GM10847 (cell line): ENCODE measurements around the gene AQP10.

Source experiments
- POLR2A ChIP-seq: IDR thresholded peaks from 2 replicates; pipeline ENCODE4 v1.6.1; 2011; ENCODE audit not compliant: insufficient read length; ENCODE audit errors: extremely low read depth

AQP10 gene

GRCh38 chr1:154342132-154342531 is 21.2 kb downstream of the AQP10 start:
- TF ChIP-seq POLR2A, result no peak

- TF ChIP-seq POLR2A, result no peak
Measured at GRCh38 chr1:154342836-154343472, 22.1 kb downstream of the AQP10 start.

- no peak for TF ChIP-seq POLR2A
Measured at GRCh38 chr1:154344977-154345837, 24.3 kb downstream of the AQP10 start.

GRCh38 chr1:154346276-154346917 is 25.5 kb downstream of the AQP10 start:
- TF ChIP-seq POLR2A, result no peak

DNA sequence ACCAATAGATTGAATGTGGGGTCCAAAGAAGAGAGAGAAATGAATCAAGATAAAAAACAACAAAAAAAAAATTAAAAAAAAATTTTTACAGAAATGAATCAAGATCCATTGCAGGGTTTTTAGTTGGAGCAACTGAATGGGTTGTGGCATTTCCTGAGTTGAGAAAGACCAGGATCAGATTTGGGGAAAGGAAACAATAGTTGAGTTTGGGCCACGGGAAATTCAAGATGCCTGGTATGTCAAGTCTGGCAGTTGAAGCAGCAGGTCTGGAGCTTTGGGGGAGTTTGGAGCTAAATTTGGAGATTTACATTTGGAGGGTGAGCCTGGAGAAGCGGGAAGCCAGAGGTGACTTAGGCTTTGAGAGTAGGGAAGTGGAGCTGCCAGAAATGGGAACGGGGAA is 27.1 kb downstream of the AQP10 start:
- no peak for TF ChIP-seq POLR2A

DNA sequence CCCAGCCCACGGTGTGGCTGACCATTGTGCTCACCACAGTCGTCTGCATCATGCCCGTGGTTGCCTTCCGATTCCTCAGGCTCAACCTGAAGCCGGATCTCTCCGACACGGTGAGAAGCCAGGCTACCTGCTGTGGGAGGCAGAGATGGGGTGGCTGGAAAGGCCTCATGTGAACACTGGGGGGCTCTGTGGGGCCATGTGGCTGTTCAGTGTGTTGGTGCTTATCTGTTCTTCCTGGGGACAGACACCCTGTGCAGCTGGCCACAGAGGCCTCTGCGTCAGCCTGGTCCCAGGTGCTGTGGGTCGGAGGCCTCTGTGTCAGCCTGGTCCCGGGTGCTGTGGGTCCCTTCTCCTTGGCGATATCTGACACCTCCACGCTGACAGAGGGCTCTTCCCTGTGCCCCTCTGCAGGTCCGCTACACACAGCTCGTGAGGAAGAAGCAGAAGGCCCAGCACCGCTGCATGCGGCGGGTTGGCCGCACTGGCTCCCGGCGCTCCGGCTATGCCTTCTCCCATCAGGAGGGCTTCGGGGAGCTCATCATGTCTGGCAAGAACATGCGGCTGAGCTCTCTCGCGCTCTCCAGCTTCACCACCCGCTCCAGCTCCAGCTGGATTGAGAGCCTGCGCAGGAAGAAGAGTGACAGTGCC is 27.7 kb downstream of the AQP10 start:
- TF ChIP-seq POLR2A, result no peak

DNA sequence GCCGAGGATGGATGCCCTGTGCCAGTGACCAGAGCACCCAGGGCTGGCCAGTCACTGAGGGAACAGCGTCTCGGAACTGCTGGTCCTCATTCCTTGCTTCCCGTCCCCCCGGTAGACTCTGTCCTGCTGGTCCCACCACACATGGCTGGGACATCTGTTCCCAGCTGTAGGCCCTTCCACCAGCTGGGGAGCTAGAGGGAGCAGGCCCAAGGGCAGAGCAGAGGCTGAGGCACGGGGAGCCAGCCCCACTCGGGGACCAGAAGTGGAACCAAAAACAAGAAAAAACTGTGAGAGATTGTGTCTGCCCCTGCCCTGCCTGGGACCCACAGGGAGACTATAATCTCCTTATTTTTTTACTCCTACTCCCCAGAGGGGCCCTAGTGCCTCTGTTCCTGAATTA is 28.2 kb downstream of the AQP10 start:
- TF ChIP-seq POLR2A, result no peak

DNA sequence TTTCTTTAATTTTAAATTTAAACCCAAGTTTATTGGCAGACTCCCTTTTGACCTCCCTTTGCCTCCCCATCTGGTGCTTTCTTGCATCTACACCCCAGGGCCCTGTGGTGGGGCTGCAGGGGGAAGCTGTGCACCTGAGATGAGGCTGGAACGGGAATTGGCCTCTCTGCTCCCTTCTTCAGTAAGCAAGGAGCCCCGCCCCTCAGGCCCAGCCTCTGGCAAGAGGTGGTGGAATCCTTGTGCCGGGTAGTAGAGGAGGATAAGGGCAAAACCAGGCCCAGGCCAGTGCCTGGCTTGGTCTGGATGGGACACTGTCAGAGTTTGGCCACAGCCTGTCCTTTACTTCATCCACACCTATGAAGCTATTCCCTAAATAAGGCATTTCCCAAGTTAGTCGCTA is 29.5 kb downstream of the AQP10 start:
- no peak for TF ChIP-seq POLR2A

GRCh38 chr1:154351363-154352068 is 30.6 kb downstream of the AQP10 start:
- TF ChIP-seq POLR2A, result no peak

DNA sequence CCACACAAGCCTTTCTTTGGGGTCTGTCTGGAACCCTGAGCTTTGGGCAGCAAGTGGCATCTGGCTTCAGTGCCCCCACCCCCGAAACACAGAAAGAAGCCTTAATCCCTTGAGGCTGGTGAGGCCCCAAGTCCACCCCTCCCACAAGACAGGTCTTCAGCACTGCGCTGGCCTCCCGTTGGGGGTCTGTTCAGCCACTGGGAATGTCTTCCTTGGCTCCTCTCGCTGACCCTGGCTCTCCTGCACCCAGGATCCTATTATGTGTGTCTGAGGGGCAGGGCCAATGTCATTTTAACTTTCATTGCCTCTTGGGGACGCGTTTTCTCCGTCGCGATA is 31.3 kb downstream of the AQP10 start:
- TF ChIP-seq POLR2A, result no peak

DNA sequence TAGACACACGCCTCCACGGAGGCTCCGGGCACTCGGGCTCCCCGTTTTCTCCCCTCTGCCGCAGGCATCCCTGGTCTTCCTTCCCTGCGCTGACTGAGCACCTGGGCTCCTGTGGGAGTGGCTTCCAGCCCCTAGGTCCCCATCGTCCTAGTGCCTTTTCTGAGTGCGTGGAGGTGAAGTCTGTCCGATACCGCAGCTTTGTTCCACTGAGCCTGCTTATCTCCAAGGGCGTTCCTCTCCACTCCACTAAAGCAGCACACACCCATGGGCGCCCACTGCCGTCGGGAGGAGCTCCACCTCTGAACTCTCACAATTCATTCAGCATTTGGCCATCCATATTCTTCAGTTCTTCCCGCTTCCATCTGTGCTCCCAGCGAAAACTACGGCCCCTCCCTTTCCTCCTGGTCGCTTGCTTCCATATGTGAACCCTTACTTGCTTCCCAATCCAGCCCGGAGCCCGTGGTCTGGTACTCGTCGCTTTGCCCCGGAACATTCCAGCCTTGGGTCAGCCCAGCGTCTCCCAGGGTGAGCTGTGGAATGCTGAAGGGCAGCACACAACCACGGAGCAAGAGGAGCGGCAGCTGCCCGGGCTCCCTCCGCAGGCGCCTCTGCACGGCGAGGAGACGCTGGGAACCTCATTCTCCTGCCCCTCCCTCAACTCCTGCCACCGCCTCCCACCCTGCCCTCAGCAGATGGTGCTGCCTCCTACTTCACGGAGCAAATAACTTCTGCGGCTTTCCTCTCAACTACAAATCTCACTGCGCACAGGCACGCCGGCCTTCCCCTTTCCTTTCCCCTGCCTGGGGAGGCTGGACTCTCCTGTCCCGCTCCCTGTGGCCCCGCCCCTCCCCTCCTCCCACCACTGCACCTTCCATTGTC is 31.9 kb downstream of the AQP10 start:
- TF ChIP-seq POLR2A, result no peak

DNA sequence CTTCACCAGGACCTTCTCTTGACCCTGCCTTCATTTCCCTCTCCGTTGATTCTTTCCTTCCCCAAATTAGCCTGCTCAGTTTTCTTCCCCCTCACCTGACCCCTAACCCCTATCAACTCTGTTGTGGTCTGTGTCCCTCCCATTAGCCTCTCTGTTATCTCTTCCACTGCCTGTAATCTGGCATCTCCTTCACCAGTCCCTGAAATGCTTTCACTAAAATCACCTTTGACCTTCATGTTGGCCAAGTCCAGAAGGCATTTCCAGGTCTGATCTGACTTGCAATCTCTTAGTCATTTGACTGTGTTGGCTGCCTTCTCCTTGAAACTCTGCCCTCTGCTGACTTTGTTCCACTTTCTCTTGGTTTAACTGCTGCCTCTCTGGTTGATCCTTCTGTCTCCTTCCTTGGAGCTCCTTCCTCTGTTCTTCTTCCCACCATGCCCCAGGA is 32.6 kb downstream of the AQP10 start:
- no peak for TF ChIP-seq POLR2A

DNA sequence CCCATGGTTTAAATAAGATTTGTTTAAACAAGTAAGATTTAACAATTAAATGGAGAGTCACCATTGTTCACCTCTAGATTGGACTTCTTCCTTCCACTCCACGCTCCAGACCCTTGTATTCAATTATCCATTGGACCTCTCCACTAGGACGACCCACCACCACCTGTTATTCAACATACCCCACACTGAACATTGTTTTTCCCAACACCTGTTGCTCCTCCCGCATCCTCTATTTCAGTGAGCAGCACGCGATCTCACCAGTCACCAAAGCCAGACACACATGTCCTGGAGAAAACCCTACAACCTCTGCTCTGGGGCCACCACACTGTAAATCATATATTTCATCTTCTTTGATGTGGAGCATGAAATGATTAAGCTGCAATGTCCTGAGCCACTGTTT is 33.1 kb downstream of the AQP10 start:
- no peak for TF ChIP-seq POLR2A

- TF ChIP-seq POLR2A, result no peak
Measured at GRCh38 chr1:154358519-154358918, 37.6 kb downstream of the AQP10 start.

- TF ChIP-seq POLR2A, result no peak
Measured at GRCh38 chr1:154360288-154360687, 39.4 kb downstream of the AQP10 start.

DNA sequence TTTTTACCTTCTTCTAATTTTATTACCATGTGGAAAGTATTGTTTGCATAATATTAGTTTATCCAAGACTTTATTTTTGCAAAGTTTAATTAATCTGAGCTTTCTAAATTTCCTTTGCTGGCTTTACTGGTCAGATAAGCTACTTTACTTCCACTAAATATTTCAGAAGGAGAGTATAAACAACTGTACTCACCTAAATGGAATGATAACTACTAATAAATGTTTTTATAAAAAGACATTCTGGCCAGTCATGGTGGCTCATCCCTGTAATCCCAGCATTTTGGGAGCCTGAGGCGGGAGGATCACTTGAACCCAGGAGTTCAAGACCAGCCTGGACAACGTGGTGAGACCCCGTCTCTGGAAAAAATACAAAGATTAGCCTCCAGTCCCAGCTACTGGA is 40.5 kb downstream of the AQP10 start:
- TF ChIP-seq POLR2A, result no peak
